Measurements from ENCODE around the gene SPATA21.

GRCh38 chr1:16462773-16463330 lies 25.6 kb upstream of the SPATA21 start:
- no peak for TF ChIP-seq POLR2AphosphoS5 (IDR thresholded peaks at IDR 0.05; ENCODE audit: borderline replicate concordance, low read depth, low read length)
- no peak for TF ChIP-seq EZH2 (IDR thresholded peaks at IDR 0.05)
